MM.1S (cell line): ENCODE results near the gene TMEM225B.

Experiments
- EZH2 ChIP-seq: fragments of 300-600 bp; sonication (generic); optimal IDR thresholded peaks from 2 replicates; pipeline ENCODE3; 2017; ENCODE audit warnings: low read depth, mild to moderate bottlenecking, antibody characterized with exemption, low read length, mixed read lengths
- EZH2phosphoT487 ChIP-seq: fragments of 300-600 bp; sonication (generic); IDR thresholded peaks from 2 replicates; pipeline ENCODE4 v1.6.1; 2018; ENCODE audit warnings: antibody characterized with exemption, low read length
- TF ChIP-seq, protein P1 (sequence below): fragments of 300-600 bp; sonication (generic); IDR thresholded peaks from 2 replicates; pipeline ENCODE4 v1.5.1; 2016; ENCODE audit warnings: antibody characterized with exemption, low read length, mixed read lengths

DNA sequence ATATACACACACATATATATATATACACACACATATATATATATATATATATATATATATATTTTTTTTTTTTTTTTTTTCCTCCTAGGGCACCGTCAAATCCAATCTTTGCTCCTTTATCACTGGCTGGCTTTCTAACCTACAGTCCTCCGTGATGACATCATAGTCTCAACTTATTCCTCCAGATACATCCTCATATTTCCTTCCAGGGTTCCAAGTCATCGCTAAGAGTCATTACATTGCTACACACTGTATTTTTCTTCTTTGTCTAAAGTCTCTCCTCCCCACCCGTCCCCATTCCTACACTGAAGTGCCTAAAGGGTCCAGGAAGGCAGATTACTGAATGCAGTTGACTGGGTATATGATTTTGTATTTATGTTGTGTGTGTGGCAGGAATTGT is 45.0 kb upstream of the TMEM225B start:
- TF ChIP-seq, protein P1, sequence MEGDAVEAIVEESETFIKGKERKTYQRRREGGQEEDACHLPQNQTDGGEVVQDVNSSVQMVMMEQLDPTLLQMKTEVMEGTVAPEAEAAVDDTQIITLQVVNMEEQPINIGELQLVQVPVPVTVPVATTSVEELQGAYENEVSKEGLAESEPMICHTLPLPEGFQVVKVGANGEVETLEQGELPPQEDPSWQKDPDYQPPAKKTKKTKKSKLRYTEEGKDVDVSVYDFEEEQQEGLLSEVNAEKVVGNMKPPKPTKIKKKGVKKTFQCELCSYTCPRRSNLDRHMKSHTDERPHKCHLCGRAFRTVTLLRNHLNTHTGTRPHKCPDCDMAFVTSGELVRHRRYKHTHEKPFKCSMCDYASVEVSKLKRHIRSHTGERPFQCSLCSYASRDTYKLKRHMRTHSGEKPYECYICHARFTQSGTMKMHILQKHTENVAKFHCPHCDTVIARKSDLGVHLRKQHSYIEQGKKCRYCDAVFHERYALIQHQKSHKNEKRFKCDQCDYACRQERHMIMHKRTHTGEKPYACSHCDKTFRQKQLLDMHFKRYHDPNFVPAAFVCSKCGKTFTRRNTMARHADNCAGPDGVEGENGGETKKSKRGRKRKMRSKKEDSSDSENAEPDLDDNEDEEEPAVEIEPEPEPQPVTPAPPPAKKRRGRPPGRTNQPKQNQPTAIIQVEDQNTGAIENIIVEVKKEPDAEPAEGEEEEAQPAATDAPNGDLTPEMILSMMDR: no peak
- TF ChIP-seq EZH2 (no peak), EZH2phosphoT487 (no peak)
